Endothelial cell (in vitro differentiated cells): ENCODE results near the gene SLC22A4. TPM values are rescaled to one million over a fixed set of nuclear protein-coding genes. Genes with fewer than 3 reads are reported as not detected.
A peak's percentile ranks its signal among the peaks of the same experiment; 100 is the strongest.

ENCODE experiments used
- DNase-seq: peaks from one replicate; pipeline ENCODE4 v3.0.0; 2021; ENCODE audit warnings: low spot score
- H3K27ac Mint-ChIP-seq: one replicate; pipeline ENCODE4 v1.8.0; 2021; ENCODE audit warnings: mixed read lengths, inconsistent platforms; ENCODE audit not compliant: unreplicated experiment
- H3K27me3 Mint-ChIP-seq: one replicate; pipeline ENCODE4 v1.8.0; 2021; ENCODE audit warnings: mild to moderate bottlenecking, moderate library complexity, mixed read lengths, inconsistent platforms; ENCODE audit not compliant: unreplicated experiment
- H3K36me3 Mint-ChIP-seq: one replicate; pipeline ENCODE4 v1.8.0; 2021; ENCODE audit warnings: mild to moderate bottlenecking, low read depth, mixed read lengths, inconsistent platforms; ENCODE audit not compliant: unreplicated experiment
- H3K4me1 Mint-ChIP-seq: one replicate; pipeline ENCODE4 v1.8.0; 2021; ENCODE audit warnings: mild to moderate bottlenecking, mixed read lengths, inconsistent platforms; ENCODE audit not compliant: unreplicated experiment
- H3K4me3 Mint-ChIP-seq: one replicate; pipeline ENCODE4 v1.8.0; 2021; ENCODE audit warnings: mild to moderate bottlenecking, mixed read lengths, inconsistent platforms; ENCODE audit not compliant: unreplicated experiment
- H3K9me3 Mint-ChIP-seq: one replicate; pipeline ENCODE4 v1.8.0; 2021; ENCODE audit warnings: mixed read lengths, inconsistent platforms; ENCODE audit not compliant: unreplicated experiment
- total RNA-seq: library from RNA; stranded (reverse); fragmentation: NEBNext Ultra II Directional; extraction: Animal tissue kit (Norgen Biotek cat#: 25700); gene quantifications from one replicate; pipeline ENCODE4 v1.2.1, GENCODE V29; 2021; ENCODE audit not compliant: unreplicated experiment
- TF ChIP-seq, protein P1 (sequence below): fragments of 200-600 bp; sonication (generic); IDR thresholded peaks from one replicate; pipeline ENCODE4 v1.5.0; 2021; ENCODE audit warnings: antibody characterized with exemption; ENCODE audit not compliant: unreplicated experiment

SLC22A4 gene
- total RNA-seq, 1 donor from 2014 or later: 0.13 TPM

DNA sequence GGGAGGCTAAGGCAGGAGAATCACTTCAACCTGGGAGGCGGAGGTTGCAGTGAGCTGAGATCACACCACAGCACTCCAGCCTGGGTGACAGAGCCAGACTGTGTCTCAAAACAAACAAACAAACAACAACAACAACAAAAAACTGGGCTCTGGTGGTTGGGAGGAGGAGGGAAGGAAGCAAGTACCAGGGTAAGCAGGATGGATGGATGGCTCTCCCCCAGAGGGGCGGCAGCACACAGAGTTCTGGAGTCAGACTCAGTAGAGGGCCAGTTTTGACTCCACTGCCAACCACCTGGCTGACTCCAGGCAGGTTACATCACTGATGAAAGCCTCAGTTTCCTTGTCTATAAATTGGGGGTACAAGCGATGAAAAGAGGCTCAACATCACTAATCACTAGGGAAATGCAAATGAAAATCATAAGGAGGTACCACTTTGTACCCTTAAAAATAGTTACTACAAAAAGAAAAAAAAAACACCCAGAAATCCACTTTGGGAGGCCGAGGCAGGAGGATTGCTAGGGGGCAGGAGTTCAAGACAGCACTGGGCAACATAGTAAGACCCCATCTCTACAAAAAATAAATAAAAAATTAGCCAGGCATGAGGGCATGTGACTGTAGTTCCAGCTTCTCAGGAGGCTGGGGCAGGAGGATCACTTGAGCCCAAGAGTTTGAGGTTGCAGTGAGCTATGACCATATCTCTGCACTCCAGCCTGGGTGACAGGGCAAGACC, 3.2 kb downstream of the SLC22A4 start:
- Mint-ChIP-seq H3K9me3 (no peaks in the 10 kb centered on the region), H3K36me3 (no peaks in the 10 kb centered on the region)
- TF ChIP-seq, protein P1, sequence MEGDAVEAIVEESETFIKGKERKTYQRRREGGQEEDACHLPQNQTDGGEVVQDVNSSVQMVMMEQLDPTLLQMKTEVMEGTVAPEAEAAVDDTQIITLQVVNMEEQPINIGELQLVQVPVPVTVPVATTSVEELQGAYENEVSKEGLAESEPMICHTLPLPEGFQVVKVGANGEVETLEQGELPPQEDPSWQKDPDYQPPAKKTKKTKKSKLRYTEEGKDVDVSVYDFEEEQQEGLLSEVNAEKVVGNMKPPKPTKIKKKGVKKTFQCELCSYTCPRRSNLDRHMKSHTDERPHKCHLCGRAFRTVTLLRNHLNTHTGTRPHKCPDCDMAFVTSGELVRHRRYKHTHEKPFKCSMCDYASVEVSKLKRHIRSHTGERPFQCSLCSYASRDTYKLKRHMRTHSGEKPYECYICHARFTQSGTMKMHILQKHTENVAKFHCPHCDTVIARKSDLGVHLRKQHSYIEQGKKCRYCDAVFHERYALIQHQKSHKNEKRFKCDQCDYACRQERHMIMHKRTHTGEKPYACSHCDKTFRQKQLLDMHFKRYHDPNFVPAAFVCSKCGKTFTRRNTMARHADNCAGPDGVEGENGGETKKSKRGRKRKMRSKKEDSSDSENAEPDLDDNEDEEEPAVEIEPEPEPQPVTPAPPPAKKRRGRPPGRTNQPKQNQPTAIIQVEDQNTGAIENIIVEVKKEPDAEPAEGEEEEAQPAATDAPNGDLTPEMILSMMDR: no peak

DNA sequence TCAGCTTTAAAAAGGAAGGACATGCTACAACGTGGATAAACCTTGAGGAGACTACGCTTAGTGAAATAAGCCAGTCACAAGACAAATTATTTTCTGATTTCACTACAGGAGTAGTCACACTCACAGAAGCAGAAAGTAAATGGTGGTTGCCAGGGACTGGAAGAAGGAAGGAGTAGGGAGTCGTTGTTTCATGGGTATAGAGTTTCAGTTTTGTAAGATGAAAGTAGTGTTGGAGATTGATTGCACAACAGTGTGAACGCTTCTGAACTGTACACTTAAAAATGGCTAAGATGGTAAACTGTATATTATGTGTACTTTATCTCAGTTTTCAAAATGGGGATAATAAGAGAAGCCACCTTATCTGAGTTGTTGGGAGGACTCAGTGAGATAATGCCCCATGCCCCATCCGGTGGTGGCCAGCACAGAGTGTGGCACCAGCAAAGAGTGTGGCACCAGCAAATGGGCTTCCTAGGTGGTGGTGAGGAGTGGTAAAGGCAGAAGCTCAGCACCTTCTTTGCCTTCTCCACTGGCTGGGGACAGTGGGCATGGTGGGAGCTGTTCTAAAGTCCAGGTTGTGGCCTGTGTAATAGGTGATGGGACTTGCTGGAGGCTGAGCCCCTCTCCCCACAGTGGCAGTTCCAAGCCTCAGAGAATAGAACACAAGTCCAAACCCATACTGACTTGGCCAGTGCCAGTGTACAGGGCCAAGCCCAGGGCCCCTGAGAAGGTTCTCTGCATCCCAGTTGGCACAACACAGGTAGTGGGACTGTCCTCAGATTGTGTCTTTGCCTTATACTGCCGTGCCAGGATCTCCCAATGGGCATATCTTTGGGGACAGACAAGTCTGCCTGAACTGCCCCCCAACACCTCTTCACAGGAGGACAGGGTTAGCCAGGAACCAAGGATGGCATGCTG, 4.4 kb downstream of the SLC22A4 start:
- Mint-ChIP-seq H3K36me3 (no peaks in the 10 kb centered on the region), H3K4me1 (peaks cover 3% of the 10 kb centered on the region), H3K9me3 (no peaks in the 10 kb centered on the region), H3K27me3 (peaks cover 9% of the 10 kb centered on the region), H3K27ac (peak overlapping the region; percentile 45), H3K4me3 (no peak overlapping the region)
- DNase-seq: no peak
- TF ChIP-seq, protein P1: no peak

More for the DNA sequence above, 3.2 kb downstream of the SLC22A4 start:
- Mint-ChIP-seq H3K4me3 (no peak overlapping the region), H3K4me1 (peaks cover 6% of the 10 kb centered on the region), H3K27ac (no peak overlapping the region), H3K27me3 (peaks cover 9% of the 10 kb centered on the region)
- no peak for DNase-seq

DNA sequence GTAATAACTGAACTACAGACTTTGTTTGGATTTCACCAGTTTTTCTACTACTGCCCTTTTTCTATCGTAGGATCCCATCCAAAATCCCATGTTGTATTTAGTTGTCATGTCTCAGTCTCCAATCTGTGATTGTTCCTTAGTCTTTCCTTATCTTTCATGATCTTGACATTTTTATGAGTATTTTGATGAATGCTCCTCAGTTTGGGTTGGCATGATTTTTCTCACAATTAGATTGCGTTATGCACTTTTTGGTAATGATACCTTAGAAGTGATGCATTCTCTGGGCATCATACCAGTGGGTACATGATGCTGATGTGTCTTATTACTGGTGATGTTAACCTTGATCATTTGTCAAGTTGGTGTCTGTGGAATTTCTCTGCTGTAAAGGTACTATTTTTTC, 5.7 kb downstream of the SLC22A4 start:
- H3K9me3 Mint-ChIP-seq: no peaks in the 10 kb centered on the region
- H3K27ac Mint-ChIP-seq: no peak overlapping the region
- DNase-seq: no peak
- peaks cover 3% of the 10 kb centered on the region for H3K4me1 Mint-ChIP-seq
- TF ChIP-seq, protein P1: no peak
- no peak overlapping the region for H3K4me3 Mint-ChIP-seq
- no peaks in the 10 kb centered on the region for H3K36me3 Mint-ChIP-seq
- peaks cover 7% of the 10 kb centered on the region for H3K27me3 Mint-ChIP-seq

DNA sequence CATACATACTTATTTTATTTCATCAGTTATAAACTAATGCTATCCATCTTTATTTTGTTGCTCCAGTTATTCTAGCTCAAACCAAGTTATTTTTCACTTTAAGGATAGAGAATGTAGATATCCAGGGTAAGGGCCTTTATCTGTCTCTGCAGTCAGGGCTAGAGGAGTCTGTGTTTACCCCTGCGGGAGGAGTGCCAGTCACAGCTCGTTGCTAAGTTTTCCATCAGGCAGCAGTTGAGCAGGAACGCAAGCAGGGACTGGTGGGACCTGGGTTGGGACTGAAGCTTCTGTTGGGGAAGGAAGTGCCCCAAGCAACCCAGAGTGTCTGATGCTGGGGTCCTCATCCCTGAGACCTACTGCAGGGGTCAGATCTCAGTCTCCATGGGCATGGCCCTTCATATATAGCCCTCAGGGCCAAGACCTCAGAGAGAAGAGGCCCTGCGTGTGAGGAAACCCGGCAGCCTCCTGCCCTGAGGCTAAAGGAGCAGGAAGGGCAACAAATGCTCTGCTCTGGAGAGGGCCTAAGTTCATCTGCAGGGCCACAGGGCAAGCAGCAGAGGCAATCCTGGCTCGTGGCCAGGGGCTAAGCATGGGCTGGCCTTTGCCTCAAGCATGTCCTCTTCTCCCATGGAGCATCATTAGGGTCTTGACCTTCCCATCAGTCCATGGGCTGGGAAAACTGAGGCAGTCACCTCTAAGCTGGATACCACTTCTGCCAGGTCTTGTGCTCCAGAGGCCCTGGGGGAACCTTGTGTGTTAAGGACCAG, 6.6 kb downstream of the SLC22A4 start:
- TF ChIP-seq, protein P1: no peak
- no peaks in the 10 kb centered on the region for H3K4me1 Mint-ChIP-seq
- no peak overlapping the region for H3K4me3 Mint-ChIP-seq
- no peaks in the 10 kb centered on the region for H3K9me3 Mint-ChIP-seq
- H3K27ac Mint-ChIP-seq: no peak overlapping the region
- H3K27me3 Mint-ChIP-seq: peaks cover 6% of the 10 kb centered on the region
- H3K36me3 Mint-ChIP-seq: no peaks in the 10 kb centered on the region
- DNase-seq: no peak
